HT-29 (cell line): ENCODE data around the gene NARS2. TPM values are rescaled to one million over a fixed set of nuclear protein-coding genes. Genes with fewer than 3 reads are reported as not detected.
"Not testable (repeated sequence)": the region's sequence is repeated elsewhere in the genome, so short reads cannot be mapped to it uniquely, and the experiment has no call there.

Source experiments
- DNase-seq: peaks from one replicate; pipeline ENCODE4 v3.0.0-alpha.2; 2015; ENCODE audit warnings: low spot score
- total RNA-seq: library from RNA; depleted of rRNA; stranded (reverse); fragments of >200 nt; shearing (Covaris generic); gene quantifications from 2 replicates; pipeline ENCODE4 v1.2.3, GENCODE V29; 2014

Gene NARS2
- total RNA-seq, 1 experiment from 2014 or later, result 14.0 TPM

DNA sequence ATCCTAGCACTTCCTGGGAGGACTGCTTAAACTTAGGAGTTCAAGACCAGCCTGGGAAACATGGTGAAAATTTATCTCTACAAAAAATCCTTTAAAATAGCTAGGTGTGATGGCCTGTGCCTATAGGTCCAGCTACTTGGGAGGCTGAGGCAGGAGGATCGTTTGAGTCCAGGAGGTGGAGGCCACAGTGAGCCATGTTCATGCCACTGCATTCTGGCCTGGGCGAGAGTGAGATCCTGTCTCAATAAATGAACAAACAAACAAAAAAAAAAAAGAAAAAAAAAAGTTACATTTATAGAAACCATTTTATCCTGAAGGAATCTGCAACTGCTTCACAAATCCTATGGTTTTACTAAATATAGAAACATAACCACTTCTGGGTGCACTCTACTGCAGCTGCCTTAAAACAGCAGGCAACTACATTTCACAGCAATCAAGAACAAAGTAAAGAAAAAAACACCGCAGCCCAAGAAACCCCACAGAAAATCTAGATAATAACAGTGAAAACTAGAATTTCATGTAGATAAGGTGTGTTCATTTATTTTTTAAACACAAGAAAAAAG is 81.2 kb downstream of the NARS2 start:
- DNase-seq, result no peak

DNA sequence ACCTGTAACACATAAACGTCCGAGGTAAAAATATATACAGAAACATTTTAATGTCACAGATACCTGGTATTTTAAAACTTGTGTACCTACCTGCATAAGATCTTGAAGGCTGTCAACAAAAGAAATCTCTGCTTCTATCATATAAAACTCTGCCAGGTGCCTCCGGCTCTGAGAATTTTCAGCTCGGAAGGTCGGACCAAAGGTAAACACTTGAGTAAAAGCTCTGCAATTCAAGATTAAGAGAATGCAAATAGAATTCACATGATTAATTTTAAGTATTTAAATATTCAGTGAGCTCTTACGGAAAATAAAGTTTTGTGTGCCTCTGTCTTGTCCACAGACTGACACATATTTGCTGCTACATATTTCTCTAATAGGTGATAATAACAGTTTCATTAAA is 81.7 kb downstream of the NARS2 start:
- no peak for DNase-seq

DNA sequence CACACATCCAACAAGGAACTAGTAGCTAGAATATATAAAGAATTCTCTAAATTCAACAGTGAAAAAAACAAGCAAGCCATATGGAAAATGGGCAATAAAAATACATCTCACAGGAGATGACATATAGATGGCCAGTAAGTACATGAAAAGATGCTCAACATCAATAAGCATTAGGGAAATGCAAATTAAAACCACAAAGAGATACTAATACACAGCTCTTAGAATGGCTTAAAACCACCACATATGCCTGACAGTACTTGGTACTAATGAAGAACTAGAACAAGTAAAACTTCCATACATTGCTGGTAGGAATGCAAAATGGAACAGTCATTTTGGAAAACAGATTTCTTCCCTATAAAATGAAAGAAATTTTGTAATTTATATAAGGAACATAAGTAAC is 85.5 kb downstream of the NARS2 start:
- DNase-seq, result no peak

DNA sequence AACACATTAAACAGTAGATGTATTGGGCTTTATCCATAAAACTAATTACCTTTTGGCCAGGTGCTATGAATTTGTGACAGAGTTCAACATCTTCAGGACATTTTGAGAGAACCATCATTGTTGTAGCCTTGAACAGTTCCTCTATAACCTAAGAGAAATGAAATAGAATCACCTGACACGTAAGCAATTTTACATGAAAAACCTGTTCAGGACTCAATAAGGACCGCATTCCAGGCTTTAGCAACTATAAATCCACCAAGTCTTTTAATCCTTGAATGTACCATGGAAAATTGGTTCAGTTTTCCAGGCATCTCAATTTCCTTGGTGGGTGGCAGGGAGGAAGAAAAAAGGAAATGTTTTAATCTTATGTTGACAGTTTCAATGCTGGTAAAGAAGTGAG is 96.1 kb downstream of the NARS2 start:
- DNase-seq, result no peak

DNA sequence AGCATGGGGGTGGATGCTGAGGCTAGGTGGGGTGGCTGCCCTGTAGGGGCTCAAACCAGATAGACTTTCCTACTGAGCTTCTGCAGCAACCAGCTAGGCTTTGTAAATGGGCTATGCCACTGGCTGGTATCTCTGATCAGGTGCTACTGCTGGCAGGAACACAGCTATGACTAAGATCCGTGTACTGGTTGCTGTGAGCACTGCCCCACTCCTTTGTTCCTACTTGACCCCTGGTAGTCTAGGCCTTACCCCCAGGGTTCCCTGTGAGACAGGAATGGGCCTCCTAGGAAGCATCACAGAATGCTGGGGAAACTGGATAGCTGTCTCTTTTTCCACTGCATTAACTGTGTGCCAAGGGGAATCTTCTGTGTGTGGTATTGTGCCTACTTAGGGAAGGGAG is 98.6 kb downstream of the NARS2 start:
- DNase-seq, result no peak

DNA sequence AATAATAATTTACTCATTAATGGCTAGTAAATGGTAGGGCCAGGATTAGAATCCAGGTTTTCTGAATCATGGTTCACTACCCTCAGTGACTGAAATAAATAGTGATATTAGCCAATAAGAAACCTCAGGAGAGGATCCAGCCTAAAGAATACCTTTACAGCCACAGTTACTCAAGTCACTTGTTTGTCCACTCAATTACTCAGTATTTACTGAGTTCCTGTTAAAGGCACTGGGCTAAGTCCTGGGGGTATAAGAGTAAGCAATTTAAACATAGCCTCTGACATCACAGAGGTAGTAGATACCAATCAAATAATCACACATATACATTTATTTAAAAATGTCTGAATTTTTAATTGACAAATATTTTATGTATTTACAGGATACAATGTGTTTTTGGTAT is 100.2 kb downstream of the NARS2 start:
- no peak for DNase-seq

DNA sequence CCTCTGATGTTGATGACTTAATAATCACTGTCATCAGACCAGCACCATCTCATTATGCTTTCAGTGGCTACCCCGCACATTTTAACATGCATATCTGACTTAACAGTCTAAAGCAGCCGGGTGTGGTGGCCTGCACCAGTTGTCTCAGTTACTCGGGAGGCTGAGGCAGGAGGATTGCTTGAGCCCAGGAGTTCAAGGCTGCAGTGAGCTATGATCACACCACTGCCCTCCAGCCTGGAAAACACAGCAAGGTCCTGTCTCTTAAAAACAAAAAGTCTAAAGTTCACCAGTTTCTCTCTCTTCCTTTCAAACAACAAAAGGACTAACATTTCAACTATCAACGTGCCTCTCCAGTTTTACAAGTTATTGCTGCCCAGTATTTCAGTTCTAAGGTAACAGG is 101.8 kb downstream of the NARS2 start:
- no peak for DNase-seq

DNA sequence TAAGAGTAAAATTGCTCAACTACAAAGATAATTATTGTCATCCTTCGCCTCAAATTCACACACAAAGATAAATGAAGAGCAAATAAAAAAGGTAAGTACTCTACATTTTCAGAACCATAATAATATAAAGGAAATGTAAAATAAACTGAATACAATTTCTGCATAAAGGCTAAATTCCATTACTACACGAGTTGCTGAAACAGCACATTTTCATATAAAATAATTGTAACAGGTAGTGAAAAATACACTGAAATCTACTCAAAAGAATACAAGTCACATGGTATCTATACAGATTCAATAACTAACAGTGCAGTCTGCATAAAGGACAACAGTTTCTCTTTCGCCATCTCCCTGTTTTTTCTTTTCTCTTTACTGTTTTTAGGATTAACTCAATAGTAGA is 102.3 kb downstream of the NARS2 start:
- no peak for DNase-seq

DNA sequence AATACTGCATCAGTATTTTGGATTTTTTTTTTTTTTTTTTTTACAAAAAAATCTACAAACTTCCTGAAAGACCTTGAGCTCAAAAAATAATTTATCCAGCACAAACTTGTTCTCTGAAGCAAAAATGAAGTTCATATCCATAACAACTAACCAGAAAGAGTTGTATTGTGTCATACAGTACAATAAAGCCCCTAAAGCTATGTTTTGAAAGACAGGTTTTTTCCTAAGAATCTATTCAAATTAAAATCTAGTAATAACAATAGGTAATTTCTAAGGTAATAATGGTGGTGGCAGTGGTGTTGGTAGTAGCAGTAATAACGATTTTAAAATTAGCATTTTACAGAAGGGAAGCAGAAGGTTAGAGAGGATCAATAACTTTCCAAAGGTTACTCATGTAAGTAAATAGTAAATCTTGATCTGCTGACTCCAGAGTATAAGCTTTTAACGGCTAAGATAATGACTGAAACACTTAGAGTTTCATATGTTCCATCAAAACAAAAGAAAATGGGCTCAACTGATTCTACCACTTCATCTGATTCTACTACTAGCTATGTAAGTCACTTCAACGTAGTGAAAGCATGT is 103.7 kb downstream of the NARS2 start:
- no peak for DNase-seq

DNA sequence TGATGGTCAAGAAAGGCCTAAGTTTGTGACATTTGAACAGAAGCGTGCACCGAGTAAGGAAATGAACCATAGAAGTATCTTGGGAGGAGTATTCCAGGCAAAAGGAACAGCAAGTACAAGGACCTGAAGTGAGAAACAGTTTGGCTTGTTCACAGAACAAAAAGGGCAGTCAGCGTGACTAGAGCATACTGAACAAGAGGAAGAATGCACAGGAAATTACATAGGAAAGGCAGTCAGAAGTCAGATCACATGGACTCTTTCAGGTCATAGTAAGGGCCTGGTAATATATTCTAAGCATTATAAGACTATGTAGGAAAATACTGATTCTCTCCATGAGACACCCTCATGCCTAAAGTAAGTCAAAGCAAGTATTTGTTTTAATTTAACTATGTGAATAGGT is 104.8 kb downstream of the NARS2 start:
- no peak for DNase-seq

DNA sequence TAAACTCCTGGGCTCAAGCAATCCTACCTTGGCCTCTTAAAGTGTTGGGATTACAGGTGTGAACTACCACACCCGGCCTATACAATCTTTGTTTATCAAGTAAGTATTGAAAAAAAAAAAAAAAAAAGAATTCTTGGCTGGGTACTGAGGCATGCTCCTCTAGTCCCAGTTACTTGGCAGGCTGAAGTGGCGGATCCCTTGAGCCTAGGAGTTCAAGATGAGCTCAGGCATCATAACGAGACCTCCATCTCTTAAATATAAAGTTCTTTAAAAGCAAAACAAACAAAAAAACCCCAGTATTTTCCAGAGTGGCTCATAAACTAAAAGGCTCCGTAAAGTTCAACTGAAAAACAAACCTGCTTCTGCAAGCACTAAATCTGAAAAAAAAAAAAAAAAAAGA is 106.7 kb downstream of the NARS2 start:
- no peak for DNase-seq

DNA sequence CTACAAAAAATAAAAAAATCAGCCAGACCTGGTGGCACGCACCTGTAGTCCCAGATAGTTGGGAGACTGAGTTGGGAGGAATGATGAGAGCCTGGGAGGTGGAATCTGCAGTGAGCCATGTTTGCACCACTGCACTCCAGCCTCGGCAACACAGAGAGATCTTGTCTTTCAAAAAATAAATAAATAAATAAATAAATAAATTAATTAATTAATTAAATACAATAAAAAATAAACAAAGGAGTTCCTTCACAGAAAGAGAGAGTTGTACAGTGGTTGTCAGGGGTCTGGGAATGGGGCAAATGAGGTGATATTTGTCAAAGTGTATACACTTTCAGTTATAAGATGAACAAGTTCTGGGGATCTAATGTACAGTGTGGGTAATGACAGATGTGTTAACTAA is 107.3 kb downstream of the NARS2 start:
- DNase-seq, result no peak

DNA sequence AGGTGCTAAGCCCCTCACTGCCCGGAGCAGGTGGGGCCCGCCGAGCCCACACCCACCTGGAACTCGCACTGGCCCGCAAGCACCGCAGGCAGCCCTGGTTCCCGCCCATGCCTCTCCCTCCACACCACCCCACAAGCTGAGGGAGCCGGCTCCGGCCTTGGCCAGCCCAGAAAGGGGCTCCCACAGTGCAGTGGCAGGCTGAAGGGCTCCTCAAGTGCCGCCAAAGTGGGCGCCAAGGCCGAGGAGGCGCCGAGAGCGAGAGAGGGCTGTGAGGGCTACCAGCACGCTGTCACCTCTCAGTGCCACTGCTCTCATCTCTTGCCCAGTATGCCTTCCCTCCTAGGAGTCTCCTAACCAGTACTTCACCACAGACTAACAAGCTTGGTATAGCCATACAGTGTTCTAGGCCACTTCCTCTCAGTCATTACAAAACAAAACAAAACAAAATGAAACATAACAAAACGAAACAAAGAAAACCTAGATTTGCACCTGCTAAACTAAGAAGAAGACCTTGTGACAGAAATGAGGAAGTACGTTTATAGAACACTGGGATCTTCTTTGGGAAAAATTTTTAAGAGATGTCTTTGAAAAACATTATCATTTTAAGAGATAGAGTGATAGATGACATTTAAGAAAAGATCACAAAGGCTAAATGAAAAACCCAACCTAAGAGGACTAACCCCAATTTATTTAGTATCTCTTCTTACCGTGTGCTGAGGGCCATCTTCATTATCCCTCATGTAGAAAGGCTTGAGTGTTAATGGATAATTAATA is 109.3 kb downstream of the NARS2 start:
- DNase-seq, result no peak

DNA sequence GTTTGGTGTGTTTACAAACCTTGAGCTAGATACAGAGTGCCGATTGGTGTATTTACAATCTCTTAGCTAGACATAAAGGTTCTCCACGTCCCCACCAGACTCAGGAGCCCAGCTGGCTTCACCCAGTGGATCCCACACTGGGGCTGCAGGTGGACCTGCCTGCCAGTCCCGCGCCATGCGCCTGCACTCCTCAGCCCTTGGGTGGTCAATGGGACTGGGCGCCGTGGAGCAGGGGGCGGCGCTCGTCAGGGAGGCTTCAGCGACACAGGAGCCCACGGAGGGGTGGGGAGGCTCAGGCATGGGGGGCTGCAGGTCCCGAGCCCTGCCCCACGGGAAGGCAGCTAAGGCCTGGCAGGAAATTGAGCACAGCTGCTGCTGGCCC is 109.9 kb downstream of the NARS2 start:
- DNase-seq, result not testable (repeated sequence)

DNA sequence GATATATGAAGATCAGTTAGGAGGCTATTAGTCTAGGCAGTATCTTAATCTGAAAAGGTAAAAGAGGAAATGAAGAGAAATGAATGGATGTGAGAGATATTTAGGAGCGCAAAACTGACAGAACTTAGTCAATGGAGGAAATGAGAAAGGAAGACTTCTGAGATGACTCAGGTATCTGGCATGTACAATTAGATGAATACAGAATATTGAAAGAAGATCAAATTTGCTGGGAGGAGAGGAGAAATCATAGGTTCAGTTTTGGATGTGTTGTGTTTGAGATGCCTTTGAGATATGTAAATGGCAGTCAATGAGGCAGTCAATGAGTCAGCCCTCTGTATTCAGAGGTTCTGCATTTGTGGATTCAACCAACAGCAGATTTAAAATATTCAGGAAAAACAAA is 114.2 kb downstream of the NARS2 start:
- DNase-seq, result no peak

DNA sequence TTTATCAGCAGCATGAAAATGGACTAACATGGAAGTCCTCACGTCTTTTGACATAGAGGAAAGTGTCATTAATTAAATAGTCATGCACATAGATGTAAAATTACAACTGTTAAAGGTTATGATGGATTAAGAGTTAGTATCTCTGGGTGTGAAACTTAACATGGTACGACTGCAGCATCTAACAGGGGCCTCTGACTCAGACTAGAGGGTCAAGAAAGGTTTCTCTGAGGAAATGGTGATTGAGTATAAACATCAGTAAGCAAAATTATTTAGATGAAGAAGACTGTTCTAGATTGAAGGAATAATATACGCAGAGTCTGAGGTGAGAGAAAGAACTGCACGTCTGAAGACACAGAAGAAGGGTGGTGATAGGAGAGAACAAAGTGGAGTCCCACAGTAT is 114.9 kb downstream of the NARS2 start:
- no peak for DNase-seq

DNA sequence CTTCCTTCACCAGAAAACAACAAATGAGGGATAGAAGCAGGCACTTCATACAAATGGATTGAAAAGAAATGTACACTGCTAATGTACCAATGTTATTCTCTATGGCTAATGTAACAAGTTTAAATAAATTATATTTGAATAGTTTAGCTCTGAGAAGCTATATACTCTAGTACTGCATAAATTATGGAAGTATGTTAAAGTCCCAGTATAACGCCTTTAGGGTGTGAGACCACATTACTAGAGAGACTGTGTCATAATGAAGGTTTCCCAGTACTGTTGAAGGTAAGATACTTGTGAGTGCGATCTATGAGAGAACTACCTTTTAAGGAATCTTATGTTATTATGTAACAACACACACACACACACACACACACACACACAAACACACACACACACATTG is 117.2 kb downstream of the NARS2 start:
- no peak for DNase-seq

DNA sequence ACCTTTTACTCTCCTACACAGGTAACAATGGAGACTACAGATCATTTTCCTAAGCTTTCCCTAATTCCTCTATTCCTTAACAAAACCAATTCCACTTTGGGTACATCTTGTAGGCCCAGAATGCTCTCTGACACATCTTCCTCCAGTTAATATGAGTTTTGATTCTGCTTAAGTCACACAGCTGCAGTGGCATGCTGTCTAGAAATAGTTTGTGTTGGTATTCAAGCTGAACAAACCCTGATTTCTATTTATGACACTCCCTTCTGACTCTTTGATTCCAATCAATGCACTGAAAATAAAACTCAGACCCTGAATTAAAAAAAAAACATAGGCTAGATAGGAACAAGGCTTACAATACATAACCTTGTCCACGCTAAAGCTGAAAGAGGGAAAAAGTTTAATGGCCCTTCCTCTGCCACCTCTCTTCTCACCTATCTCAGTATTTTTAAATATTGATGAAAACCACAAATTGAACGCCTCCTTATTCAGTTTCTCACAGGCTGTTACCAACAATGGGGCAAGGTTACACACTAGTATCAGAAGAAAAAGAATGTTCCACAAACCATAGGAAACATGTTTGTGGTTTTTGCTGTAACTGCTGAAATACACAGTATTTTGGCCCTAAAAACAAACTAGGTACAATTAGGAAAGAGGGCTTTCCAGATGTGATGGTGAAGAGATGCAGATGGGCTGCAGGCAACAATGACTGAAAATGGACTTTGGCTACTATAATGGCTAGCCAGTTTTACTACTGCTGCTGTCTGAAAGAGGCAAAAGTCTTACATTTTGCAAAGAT is 121.3 kb downstream of the NARS2 start:
- DNase-seq, result no peak

DNA sequence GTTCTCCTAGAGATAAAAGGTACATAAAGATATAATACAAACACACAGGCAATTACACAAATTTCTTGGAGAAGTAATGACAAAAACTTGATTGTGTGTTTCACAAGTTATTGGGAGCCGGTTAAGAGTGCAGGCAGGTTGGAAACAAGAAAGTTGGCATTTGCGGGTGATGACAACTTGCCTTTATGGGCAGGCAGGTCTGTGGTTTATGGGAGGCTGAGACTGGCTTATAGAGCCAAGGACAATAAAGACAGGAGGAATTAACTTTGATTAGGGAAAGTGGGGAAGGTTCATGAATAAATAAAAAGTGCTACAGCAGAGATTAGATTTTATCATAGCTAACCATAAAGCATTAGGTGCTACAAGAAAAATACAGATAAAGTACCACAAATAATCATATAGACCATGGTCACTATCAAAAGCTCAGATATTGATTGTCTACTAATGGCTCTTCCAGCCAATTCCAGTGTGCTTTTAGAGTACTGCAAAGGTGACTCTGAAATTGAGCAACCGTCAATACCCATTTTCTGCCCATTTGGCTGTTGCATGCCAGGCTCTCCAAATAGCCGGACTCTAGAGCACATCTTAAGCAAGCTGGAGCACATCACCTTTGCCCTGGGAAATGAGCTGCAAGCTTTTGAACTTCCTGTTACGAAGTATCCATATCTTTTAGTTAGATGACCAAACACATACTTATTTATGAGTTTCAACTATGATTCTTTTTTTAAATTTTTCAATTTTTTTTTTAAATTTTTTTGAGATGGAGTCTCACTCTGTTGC is 123.1 kb downstream of the NARS2 start:
- peak; percentile 38 for DNase-seq

DNA sequence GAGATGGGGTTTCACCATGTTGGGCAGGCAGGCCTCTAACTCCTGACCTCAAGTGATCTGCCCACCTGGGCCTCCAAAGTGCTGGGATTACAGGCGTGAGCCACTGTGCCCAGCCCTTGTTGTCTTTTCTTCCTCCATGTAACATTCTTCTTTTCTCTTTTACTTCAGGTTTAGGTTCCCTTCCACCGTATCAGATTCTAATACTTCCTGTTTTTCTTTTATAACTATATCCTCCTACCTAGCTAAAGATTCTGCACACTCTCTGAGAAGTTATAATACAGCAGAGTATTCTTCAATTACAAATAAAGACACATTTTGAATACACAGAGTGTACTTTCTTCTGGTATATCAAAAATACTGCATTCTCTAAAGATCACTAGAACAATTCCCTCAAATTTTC is 123.8 kb downstream of the NARS2 start:
- no peak for DNase-seq

DNA sequence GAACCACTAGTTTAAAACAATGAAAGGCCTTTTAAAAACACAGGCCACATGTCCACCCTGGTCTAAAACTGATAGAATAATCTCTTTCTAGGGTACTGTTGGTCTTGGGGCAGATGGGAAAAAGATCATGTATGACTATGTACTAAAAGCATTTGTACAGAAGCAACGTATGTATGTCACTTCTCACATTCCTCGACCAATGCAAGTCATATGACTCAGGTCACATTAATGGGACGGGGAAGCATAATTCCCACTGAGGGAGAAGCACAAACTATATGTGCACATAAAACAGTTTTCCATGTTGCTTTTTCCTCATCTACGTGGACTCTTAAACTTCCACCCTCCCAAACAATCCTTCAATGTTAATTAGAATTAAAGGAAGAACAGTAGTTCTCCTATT is 124.8 kb downstream of the NARS2 start:
- DNase-seq, result no peak

DNA sequence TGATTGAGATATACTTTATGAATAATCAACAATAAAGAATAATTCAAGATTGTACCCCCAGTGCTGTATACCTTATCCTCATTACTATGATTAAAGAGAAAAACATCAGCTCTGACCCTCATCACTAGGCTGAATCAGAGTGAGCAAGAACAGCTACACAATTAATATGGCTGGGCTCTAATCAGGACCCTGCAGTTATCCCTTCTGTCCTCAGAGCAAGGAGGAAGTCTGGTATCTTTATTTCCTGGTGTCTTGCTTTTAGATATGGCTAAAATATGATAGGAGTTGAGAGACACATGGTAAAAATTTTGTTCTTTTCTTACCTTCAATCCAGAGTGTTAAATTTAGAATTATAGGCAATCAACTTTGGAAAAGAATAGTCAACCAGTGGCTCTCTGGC is 128.5 kb downstream of the NARS2 start:
- no peak for DNase-seq
